NCI-H226 (cell line): Measurements from ENCODE around the gene DGCR6.
"Not testable (repeated sequence)": the region's sequence is repeated elsewhere in the genome, so short reads cannot be mapped to it uniquely, and the experiment has no call there.

ENCODE experiments used
- DNase-seq: peaks from one replicate; pipeline ENCODE4 v3.0.0-alpha.2; 2015

The DGCR6 gene

DNA sequence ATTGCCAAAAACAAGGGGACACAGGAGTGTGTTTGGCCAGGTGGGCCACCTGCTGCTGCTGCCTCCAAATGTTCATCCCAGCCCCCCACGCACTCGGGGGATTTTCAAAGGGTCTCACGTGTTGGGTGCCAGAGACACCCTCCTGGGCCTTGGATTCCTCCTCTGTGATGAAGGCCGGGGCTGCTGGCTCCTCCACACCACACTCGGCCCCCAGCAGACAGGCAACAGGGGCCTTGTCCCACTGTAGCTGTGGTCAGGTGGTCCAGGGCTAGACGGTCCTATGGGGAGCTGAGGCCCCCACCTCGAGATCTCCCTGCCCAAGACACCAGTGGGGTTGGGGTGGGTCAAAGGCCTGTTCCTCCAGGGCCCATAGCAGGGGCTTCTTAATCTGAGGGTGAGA lies 55.1 kb downstream of the DGCR6 start:
- not testable (repeated sequence) for DNase-seq
